NCI-H510A treated with DMSO at 0.1 percent for 48 hours (cell line): Measurements from ENCODE around the gene RBM44.

ENCODE experiments used
- DNase-seq: peaks from one replicate; lab custom pipeline; 2025; lab: John Stamatoyannopoulos, UW

The RBM44 gene

DNA sequence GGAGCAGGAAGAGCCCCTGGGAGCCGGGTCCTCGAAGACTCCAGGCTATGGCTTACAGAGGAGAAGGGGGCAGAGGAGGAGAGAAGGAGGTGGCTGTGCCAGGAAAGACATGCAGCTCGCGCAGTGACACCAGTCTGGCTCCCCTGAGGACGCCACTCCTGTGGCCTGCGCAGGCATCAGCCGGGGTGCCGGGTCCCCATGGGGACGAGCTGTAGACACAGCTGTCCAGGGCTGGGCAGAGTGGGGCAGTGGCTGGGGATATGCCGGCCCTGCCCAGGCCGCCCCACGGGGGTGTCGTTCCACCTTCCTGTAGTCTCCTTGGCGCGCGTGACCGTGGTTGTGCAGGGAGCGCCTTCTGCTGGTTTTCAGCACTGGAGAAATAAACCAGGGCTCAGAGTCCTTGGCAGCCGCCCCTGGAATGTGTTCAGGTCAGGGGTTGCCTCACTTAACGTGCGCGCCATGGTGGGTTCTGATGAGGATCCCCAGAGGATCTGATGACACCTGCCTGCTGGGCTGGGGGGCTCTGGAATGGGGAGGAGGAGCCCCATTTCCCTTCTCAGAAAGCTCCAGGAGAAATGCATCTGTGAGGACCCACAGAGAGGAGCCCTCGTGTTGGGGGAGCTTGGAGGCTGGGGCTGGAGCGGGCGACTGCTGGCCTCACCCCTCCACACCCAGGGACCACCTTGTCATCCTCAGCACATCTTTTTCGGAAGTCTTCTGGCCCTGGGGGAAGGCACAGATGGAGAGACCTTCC is 87.5 kb downstream of the RBM44 start:
- no peak for DNase-seq

DNA sequence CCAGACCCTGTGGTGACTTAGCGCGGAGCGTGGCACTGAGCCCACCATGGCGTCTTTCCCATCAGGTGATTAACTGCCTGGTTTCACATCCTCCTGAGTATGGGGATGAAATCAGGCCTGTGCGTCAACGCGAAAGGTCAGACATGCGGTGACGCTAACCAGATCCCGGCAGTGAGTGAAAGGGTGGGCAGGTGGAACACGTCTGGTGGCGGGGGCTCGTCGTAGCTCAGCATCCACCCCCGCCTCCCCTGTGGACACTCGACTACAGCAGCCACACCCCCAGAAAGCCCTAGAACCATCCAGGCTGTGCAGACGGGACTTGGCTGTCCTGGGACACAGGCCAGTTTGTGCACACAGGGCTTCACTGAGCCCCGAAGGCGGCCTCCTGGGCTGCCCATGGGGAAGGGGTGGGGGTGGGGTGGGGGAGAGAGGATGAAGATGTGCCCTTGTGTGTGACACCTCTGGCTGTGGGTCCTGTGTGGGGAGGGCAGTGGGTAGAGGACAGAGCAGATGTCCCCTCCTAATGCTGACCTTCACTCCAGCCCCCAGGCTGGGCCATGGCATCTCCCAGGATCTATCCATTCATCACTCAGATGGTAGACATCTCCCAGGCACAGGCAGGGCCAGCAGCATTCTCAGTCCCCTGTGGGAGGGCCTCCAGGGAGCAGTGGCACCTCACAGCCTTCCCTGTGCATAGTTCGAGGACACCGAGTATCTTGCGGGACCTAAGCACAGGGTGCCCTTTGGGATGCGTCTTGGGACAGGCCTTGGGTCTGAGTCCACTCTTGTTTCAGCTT is 88.3 kb downstream of the RBM44 start:
- DNase-seq, result no peak

DNA sequence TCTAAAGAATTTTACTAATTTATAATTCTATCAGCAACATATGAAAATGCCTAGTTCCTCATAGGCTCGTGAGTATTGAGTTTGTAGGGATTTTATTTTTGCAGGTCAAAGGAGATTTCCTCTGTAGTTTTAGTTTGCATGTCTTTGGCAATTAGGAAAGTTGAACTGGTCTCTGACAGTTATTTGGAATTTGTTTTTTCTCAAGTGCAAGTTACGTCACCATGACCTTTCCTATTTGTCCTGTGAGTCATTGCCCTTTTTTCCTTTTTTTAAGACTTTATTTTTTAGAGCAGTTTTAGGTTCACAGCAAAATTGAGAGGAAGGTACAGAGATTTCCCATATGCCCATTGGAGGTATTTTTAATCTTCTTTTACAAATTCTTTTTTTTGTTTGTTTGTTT is 89.8 kb downstream of the RBM44 start:
- no peak for DNase-seq

DNA sequence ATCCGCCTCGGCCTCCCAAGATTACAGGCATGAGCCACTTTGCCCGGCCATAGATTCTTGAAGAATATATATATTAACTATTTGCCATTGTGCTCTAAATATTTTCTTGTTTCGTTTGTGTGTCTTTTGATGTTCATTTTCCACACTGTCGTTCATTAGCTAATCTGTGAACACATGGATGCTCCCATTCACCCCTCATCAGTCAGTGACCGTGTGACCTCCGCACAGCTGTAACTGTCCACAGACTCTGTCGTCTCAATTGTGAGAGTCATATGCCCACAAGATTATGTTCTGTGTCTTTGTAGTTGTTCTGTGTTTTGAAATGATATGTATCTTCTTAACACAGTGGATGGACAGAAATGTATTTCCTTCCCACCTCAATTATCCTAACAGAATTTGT is 90.4 kb downstream of the RBM44 start:
- no peak for DNase-seq

DNA sequence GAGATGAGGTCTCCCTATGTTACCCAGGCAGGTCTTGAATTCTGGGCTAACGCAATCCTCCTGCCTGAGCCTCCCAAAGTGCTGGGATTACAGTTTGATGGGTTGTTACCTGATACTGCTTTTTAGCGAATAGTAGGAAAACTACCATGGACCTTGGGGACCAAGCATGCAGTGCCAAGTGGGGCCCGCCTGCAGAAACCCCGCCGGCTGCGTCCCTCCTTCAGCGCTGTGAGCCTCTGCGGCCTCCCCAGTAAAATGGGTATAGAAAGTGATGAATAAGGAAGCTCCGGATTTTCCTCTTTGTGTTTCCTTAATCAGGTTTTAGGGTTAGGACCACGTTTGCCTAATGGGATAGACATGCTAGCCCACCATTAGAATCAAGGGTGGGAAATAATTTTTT is 91.2 kb downstream of the RBM44 start:
- DNase-seq, result no peak
